ENCODE measurements around the gene AEBP1.
A peak's percentile ranks its signal among the peaks of the same experiment; 100 is the strongest.

GRCh38 chr7:44145969-44146911 lies 42.1 kb downstream of the AEBP1 start:
- TF ChIP-seq CTCF (IDR thresholded peaks at IDR 0.05) = no peak
- TF ChIP-seq TEAD4 (CRISPR knock-in tag; IDR thresholded peaks at IDR 0.05) = no peak
- no peak for TF ChIP-seq JUN (CRISPR knock-in tag; IDR thresholded peaks at IDR 0.05)
- TF ChIP-seq CREM (CRISPR knock-in tag; IDR thresholded peaks at IDR 0.05) = no peak
- no peak for TF ChIP-seq CREB1 (CRISPR knock-in tag; IDR thresholded peaks at IDR 0.05)
- TF ChIP-seq ZNF232 (CRISPR knock-in tag; IDR thresholded peaks at IDR 0.05) = no peak
- TF ChIP-seq, protein P1, sequence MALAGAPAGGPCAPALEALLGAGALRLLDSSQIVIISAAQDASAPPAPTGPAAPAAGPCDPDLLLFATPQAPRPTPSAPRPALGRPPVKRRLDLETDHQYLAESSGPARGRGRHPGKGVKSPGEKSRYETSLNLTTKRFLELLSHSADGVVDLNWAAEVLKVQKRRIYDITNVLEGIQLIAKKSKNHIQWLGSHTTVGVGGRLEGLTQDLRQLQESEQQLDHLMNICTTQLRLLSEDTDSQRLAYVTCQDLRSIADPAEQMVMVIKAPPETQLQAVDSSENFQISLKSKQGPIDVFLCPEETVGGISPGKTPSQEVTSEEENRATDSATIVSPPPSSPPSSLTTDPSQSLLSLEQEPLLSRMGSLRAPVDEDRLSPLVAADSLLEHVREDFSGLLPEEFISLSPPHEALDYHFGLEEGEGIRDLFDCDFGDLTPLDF (CRISPR knock-in tag; IDR thresholded peaks at IDR 0.05) = no peak
- 0 out of 2 replicates have a peak, but pooled peaks have one; percentile 32 for TF ChIP-seq HMGXB4 (CRISPR knock-in tag; IDR thresholded peaks at IDR 0.05)
- no peak for TF ChIP-seq ZSCAN18 (CRISPR knock-in tag; IDR thresholded peaks at IDR 0.05)

Measured in WTC11 (cell line).